Fibroblast of pulmonary artery (primary cell): ENCODE results near the gene GREB1.

Source experiments
- DNase-seq: peaks from one replicate; pipeline ENCODE4 v3.0.0-alpha.2; 2010; ENCODE audit warnings: low read depth
- H3K4me3 ChIP-seq: replicated peaks from 2 replicates; pipeline ENCODE4 v1.5.1; 2011; ENCODE audit warnings: low read depth, mild to moderate bottlenecking, control low read depth, low read length, moderate library complexity
- CTCF ChIP-seq: IDR thresholded peaks from 2 replicates; pipeline ENCODE4 v1.5.1; 2011; ENCODE audit warnings: mild to moderate bottlenecking, control low read depth, low read length, inconsistent platforms; ENCODE audit errors: missing control alignments

GREB1 gene

GRCh38 chr2:11667194-11667593 is 133.3 kb downstream of the GREB1 start:
- TF ChIP-seq CTCF = no peak
- no peak overlapping the region for H3K4me3 ChIP-seq
- DNase-seq = no peak

GRCh38 chr2:11667866-11668637 is 134.2 kb downstream of the GREB1 start:
- no peak for DNase-seq
- TF ChIP-seq CTCF = no peak

GRCh38 chr2:11669454-11670291 is 135.8 kb downstream of the GREB1 start, which contains the start of gene NTSR2:
Gene NTSR2, minus strand, starts transcription at chr2:11670195. Its CDS starts 66 bp downstream, at chr2:11670129.
- no peak for TF ChIP-seq CTCF
- DNase-seq = peak; percentile 61
- H3K4me3 ChIP-seq = no peak within 1 kb of the TSS

More at GRCh38 chr2:11667866-11668637, 134.2 kb downstream of the GREB1 start:
- no peak overlapping the region for H3K4me3 ChIP-seq

GRCh38 chr2:11672407-11672806 is 138.6 kb downstream of the GREB1 start:
- DNase-seq = no peak
- H3K4me3 ChIP-seq = no peak overlapping the region
- no peak for TF ChIP-seq CTCF

GRCh38 chr2:11674983-11675382 is 141.1 kb downstream of the GREB1 start:
- no peak for DNase-seq
- TF ChIP-seq CTCF = no peak
- no peak overlapping the region for H3K4me3 ChIP-seq

- no peak overlapping the region for H3K4me3 ChIP-seq
- DNase-seq = no peak
- no peak for TF ChIP-seq CTCF
Observed at GRCh38 chr2:11675423-11676112, 141.7 kb downstream of the GREB1 start.
